Endothelial cell of umbilical vein (primary cell): ENCODE results near the gene ITPRIP. TPM values are rescaled to one million over a fixed set of nuclear protein-coding genes. Genes with fewer than 3 reads are reported as not detected.
A peak's percentile ranks its signal among the peaks of the same experiment; 100 is the strongest.

Experiments used
- BruUV-seq: library from RNA; stranded (reverse); fragments of 400-500 nt; replicated peaks from 2 replicates; lab custom pipeline; 2021; lab: Mats Ljungman, UMichigan
- CTCF ChIA-PET: fragments of 300-600, 350-600 bp; sonication (Branson Sonifier 250); formaldehyde crosslinking; loops from one replicate; lab custom pipeline; 2021; ENCODE audit warnings: antibody characterized with exemption, inconsistent platforms; lab: Charles Lee
- POLR2A ChIA-PET: fragments of 300-600, 350-600 bp; sonication (Branson Sonifier 250); formaldehyde crosslinking; loops from one replicate; lab custom pipeline; 2021; ENCODE audit warnings: antibody characterized with exemption, inconsistent platforms; lab: Charles Lee
- DNase-seq: peaks from one replicate; pipeline ENCODE4 v3.0.0-alpha.2; 2011; ENCODE audit warnings: low read depth, low spot score
- FAIRE-seq: peaks from 2 replicates; lab custom pipeline; 2011; peaks lifted over from hg19 to GRCh38; lab: Jason Lieb, UNC
- H2AFZ ChIP-seq: 2 replicates; pipeline ENCODE4 v1.6.0; 2012; ENCODE audit warnings: low read depth, low read length, control low read depth, inconsistent platforms
- H3K27ac ChIP-seq: 2 replicates; pipeline ENCODE4 v1.5.1; 2011; ENCODE audit warnings: low read depth, mild to moderate bottlenecking, control low read depth, low read length, moderate library complexity; ENCODE audit not compliant: insufficient read depth
- H3K27me3 ChIP-seq, 2 experiments: 2 replicates each; pipeline versions ENCODE4 v1.6.0 to v1.6.1; 2011; ENCODE audit warnings: low read length in 2 of 2, mixed read lengths in 1 of 2; ENCODE audit not compliant: control insufficient read depth in 2 of 2, insufficient read depth in 2 of 2
- H3K36me3 ChIP-seq, 2 experiments: 2 replicates in 1 of 2; 3 replicates in 1 of 2; pipeline ENCODE4 v1.5.1; 2011; ENCODE audit warnings: low read length in 2 of 2, mild to moderate bottlenecking in 1 of 2, moderate library complexity in 1 of 2; ENCODE audit not compliant: control insufficient read depth in 2 of 2, insufficient read depth in 2 of 2; ENCODE audit errors: extremely low read depth in 1 of 2
- H3K4me1 ChIP-seq: 3 replicates; pipeline ENCODE4 v1.5.1; 2011; ENCODE audit warnings: mild to moderate bottlenecking, low read length; ENCODE audit not compliant: control insufficient read depth, insufficient read depth; ENCODE audit errors: extremely low read depth
- H3K4me2 ChIP-seq: 2 replicates; pipeline ENCODE4 v1.6.1; 2011; ENCODE audit warnings: low read length, control low read depth, mixed read lengths; ENCODE audit not compliant: insufficient read depth
- H3K4me3 ChIP-seq, 3 experiments: fragments of 200-600 bp in 1 of 3; sonication (generic), shearing (Covaris generic) in 1 of 3; replicated peaks in 1 of 3; 2 replicates each; pipeline ENCODE4 v1.5.1; 2011 to 2016; ENCODE audit warnings: control low read depth in 3 of 3, low read length in 3 of 3, mild to moderate bottlenecking in 2 of 3, inconsistent platforms in 1 of 3, low read depth in 1 of 3, moderate library complexity in 1 of 3; ENCODE audit not compliant: insufficient read depth in 1 of 3
- H3K79me2 ChIP-seq: 2 replicates; pipeline ENCODE4 v1.6.0; 2012; ENCODE audit warnings: low read length, inconsistent platforms; ENCODE audit not compliant: control insufficient read depth, insufficient read depth
- H3K9ac ChIP-seq: replicated peaks from 2 replicates; pipeline ENCODE3; 2011; ENCODE audit warnings: low read length, control low read depth; ENCODE audit not compliant: insufficient read depth; ENCODE audit errors: extremely low read depth
- H3K9me1 ChIP-seq: replicated peaks from 3 replicates; pipeline ENCODE4 v1.6.0; 2011; ENCODE audit warnings: mild to moderate bottlenecking, low read length; ENCODE audit not compliant: control insufficient read depth, insufficient read depth; ENCODE audit errors: extremely low read depth
- H3K9me3 ChIP-seq: replicated peaks from 2 replicates; pipeline ENCODE4 v1.5.1; 2012; ENCODE audit warnings: low read length, inconsistent platforms; ENCODE audit not compliant: control insufficient read depth, insufficient read depth
- H4K20me1 ChIP-seq: replicated peaks from 2 replicates; pipeline ENCODE3; 2011; ENCODE audit warnings: mild to moderate bottlenecking, low read length; ENCODE audit not compliant: control insufficient read depth, insufficient read depth; ENCODE audit errors: extremely low read depth
- CTCF ChIP-seq, 2 donors: IDR thresholded peaks; 1 replicate in 1 of 2; 2 replicates in 1 of 2; pipeline ENCODE4 v1.5.1; 2011; ENCODE audit warnings: low read length in 2 of 2, mild to moderate bottlenecking in 2 of 2, moderate library complexity in 2 of 2, control low read depth in 1 of 2, inconsistent platforms in 1 of 2, low read depth in 1 of 2; ENCODE audit not compliant: insufficient read depth in 1 of 2; ENCODE audit errors: extremely low read depth in 1 of 2
- EZH2 ChIP-seq: IDR thresholded peaks from 2 replicates; pipeline ENCODE4 v1.6.1; 2012; ENCODE audit warnings: borderline replicate concordance, low read depth, mild to moderate bottlenecking, moderate library complexity, low read length, inconsistent platforms; ENCODE audit not compliant: severe bottlenecking
- FOS ChIP-seq: IDR thresholded peaks from 2 replicates; pipeline ENCODE4 v1.6.1; 2011; ENCODE audit warnings: mild to moderate bottlenecking, low read length, moderate library complexity, borderline replicate concordance; ENCODE audit not compliant: insufficient read depth
- POLR2A ChIP-seq: IDR thresholded peaks from 2 replicates; pipeline ENCODE4 v1.6.1; 2012; ENCODE audit warnings: low read depth, mild to moderate bottlenecking, control low read depth, low read length
- POLR2AphosphoS5 ChIP-seq: IDR thresholded peaks from 2 replicates; pipeline ENCODE4 v1.6.1; 2012; ENCODE audit warnings: low read depth, mild to moderate bottlenecking, control low read depth, low read length, moderate library complexity; ENCODE audit not compliant: insufficient read depth
- dilution Hi-C: fragments of 300-500 bp; cut with MboI; formaldehyde crosslinking; loops from one replicate; pipeline ENCODE4 v1.15.0; 2019; ENCODE audit warnings: low sequenced_read_pairs; ENCODE audit not compliant: extremely low pct_ligation_motif_present
- intact Hi-C: fragments of 100-400 bp; cut with micrococcal nuclease; formaldehyde crosslinking; loops from one replicate; pipeline ENCODE4 v1.10.0; 2022
- polyA plus RNA-seq, 4 experiments: library from polyadenylated mRNA; depleted of rRNA in 3 of 4; stranded (reverse) in 3 of 4; unstranded in 1 of 4; fragments of >200 nt; gene quantifications; 2 replicates each; pipeline versions ENCODE4 v1.2.1 to v1.2.3, GENCODE V29; 2011 to 2012; ENCODE audit warnings: missing spikeins in 1 of 4
- total RNA-seq: library from RNA; stranded (reverse); gene quantifications from 2 replicates; pipeline ENCODE4 v1.2.3, GENCODE V29; 2021

Gene ITPRIP
- total and polyA plus RNA-seq, 2 donors (not counting 3 experiments of a cell fraction or from before 2014, with no cell fraction given): 31.4 to 33.2 TPM

GRCh38 chr10:104340111-104340526, 1.9 kb upstream of the ITPRIP start:
- Histone ChIP-seq H3K9me1 (no peaks in the 10 kb centered on the region), H3K9ac (peak overlapping the region; percentile 99), H2AFZ (peak overlapping the region; percentile 19), H3K27ac (peak overlapping the region; percentile 100), H3K4me3 (peak overlapping the region in 1 of 3 experiments; percentile 99), H4K20me1 (no peaks in the 10 kb centered on the region), H3K36me3 (peaks cover 1 to 2% of the 10 kb centered on the region in 2 experiments), H3K4me2 (peak overlapping the region; percentile 85), H3K27me3 (no peaks in the 10 kb centered on the region), H3K9me3 (no peaks in the 10 kb centered on the region), H3K4me1 (peaks cover 49% of the 10 kb centered on the region), H3K79me2 (peaks cover 31% of the 10 kb centered on the region)
- DNase-seq: no peak
- no TSS peak for BruUV-seq
- dilution Hi-C loops (no loop called here), intact Hi-C loops (no loop called here)
- no peak for TF ChIP-seq FOS
- no peak for TF ChIP-seq EZH2
- TF ChIP-seq POLR2A: no peak
- no peak for TF ChIP-seq POLR2AphosphoS5
- TF ChIP-seq CTCF (IDR thresholded peaks at IDR 0.05; ENCODE audit: extremely low read depth in 1 of 2, insufficient read depth in 1 of 2, low read depth in 1 of 2, low read length in 2 of 2): no peak
- ChIA-PET CTCF (interaction anchor here (0.8 to 3.0 kb wide), 9 partner anchors 10 to 66 kb away, joined by 3 to 36 read pairs (median 9); partner anchors contain the start of gene CFAP58), POLR2A (no interaction called here)
- FAIRE-seq: peak; percentile 49
